Bronchus fibroblast of lung (primary cell): Measurements from ENCODE around the gene NTM. TPM values are rescaled to one million over a fixed set of nuclear protein-coding genes. Genes with fewer than 3 reads are reported as not detected.

ENCODE experiments used
- total RNA-seq: library from RNA; depleted of rRNA; stranded (reverse); fragments of >200 nt; gene quantifications from 2 replicates; pipeline ENCODE4 v1.2.3, GENCODE V29; 2015

Gene NTM
- total RNA-seq, result 4.4 and 4.9 TPM in 2 replicates

GRCh38 chr11:131370090-131370751 lies at the start of gene NTM:
Gene NTM (plus strand): TSS chr11:131370615.

